Neural cell (in vitro differentiated cells): ENCODE measurements around the gene LHFPL6. TPM values are rescaled to one million over a fixed set of nuclear protein-coding genes. Genes with fewer than 3 reads are reported as not detected.

Source experiments
- H2AFZ ChIP-seq: fragments of 200-600, 300-800 bp; sonication (generic), shearing (Covaris generic); 2 replicates; pipeline ENCODE4 v1.6.0; 2014; ENCODE audit warnings: low read depth, mild to moderate bottlenecking, antibody characterized with exemption, low read length, moderate library complexity
- H3F3A ChIP-seq: fragments of 200-600 bp; shearing (Covaris generic); 2 replicates; pipeline ENCODE4 v1.6.1; 2016; ENCODE audit warnings: mild to moderate bottlenecking, moderate library complexity, mixed read lengths, antibody characterized with exemption, low read length; ENCODE audit not compliant: insufficient read depth, poor library complexity, severe bottlenecking
- H3K27ac ChIP-seq: fragments of 200-600, 300-800 bp; sonication (generic), shearing (Covaris generic); 2 replicates; pipeline ENCODE4 v1.5.1; 2014; ENCODE audit warnings: mild to moderate bottlenecking, low read length, moderate library complexity
- H3K27me3 ChIP-seq: fragments of 300-800, 200-600 bp; sonication (generic), shearing (Covaris generic); 2 replicates; pipeline ENCODE4 v1.6.0; 2014; ENCODE audit warnings: mild to moderate bottlenecking, low read depth, low read length, moderate library complexity; ENCODE audit not compliant: insufficient read depth
- H3K36me3 ChIP-seq: fragments of 300-800, 200-600 bp; sonication (generic), shearing (Covaris generic); 2 replicates; pipeline ENCODE4 v1.5.1; 2014; ENCODE audit warnings: mild to moderate bottlenecking, antibody characterized with exemption, low read length, moderate library complexity; ENCODE audit not compliant: insufficient read depth
- H3K4me2 ChIP-seq: fragments of 300-800, 200-600 bp; sonication (generic), shearing (Covaris generic); 2 replicates; pipeline ENCODE4 v1.6.0; 2014; ENCODE audit warnings: mild to moderate bottlenecking, low read length
- H3K4me3 ChIP-seq: fragments of 300-800, 200-600 bp; sonication (generic), shearing (Covaris generic); 2 replicates; pipeline ENCODE4 v1.5.1; 2014; ENCODE audit warnings: mild to moderate bottlenecking, low read length, moderate library complexity
- H3K79me2 ChIP-seq: fragments of 200-600 bp; shearing (Covaris generic); replicated peaks from 2 replicates; pipeline ENCODE4 v1.6.0; 2014; ENCODE audit warnings: mild to moderate bottlenecking, low read length, moderate library complexity; ENCODE audit not compliant: insufficient read depth
- H3K9ac ChIP-seq: fragments of 300-800, 200-600 bp; sonication (generic), shearing (Covaris generic); 2 replicates; pipeline ENCODE4 v1.6.1; 2016; ENCODE audit warnings: mild to moderate bottlenecking, low read length, mixed read lengths
- H3K9me2 ChIP-seq: fragments of 200-600 bp; shearing (Covaris generic); 2 replicates; pipeline ENCODE4 v1.6.1; 2016; ENCODE audit warnings: mild to moderate bottlenecking, low read length, mixed read lengths; ENCODE audit not compliant: insufficient read depth
- H3K9me3 ChIP-seq: fragments of 200-600, 300-800 bp; sonication (generic), shearing (Covaris generic); 2 replicates; pipeline ENCODE4 v1.6.1; 2016; ENCODE audit warnings: mild to moderate bottlenecking, mixed run types, low read length, moderate library complexity, mixed read lengths
- H4K20me1 ChIP-seq: fragments of 200-600 bp; shearing (Covaris generic); 2 replicates; pipeline ENCODE4 v1.6.1; 2016; ENCODE audit warnings: mild to moderate bottlenecking, mixed run types; ENCODE audit not compliant: insufficient read depth
- CTCF ChIP-seq: fragments of 450-650 bp; IDR thresholded peaks from 2 replicates; pipeline ENCODE4 v1.5.1; 2014; ENCODE audit warnings: antibody characterized with exemption, mild to moderate bottlenecking, moderate library complexity; ENCODE audit not compliant: poor library complexity, severe bottlenecking
- EP300 ChIP-seq: fragments of 450-650 bp; conservative IDR thresholded peaks from 2 replicates; pipeline ENCODE4 v1.6.1; 2014; ENCODE audit warnings: antibody characterized with exemption, mild to moderate bottlenecking, moderate library complexity; ENCODE audit not compliant: poor library complexity, severe bottlenecking
- EZH2 ChIP-seq: fragments of 200-600, 300-800 bp; shearing (Covaris generic), sonication (generic); IDR thresholded peaks from 2 replicates; pipeline ENCODE4 v1.6.1; 2014; ENCODE audit warnings: antibody characterized with exemption, low read length, borderline replicate concordance, mild to moderate bottlenecking; ENCODE audit not compliant: insufficient read depth, poor library complexity, severe bottlenecking
- MXI1 ChIP-seq: fragments of 450-650 bp; conservative IDR thresholded peaks from 2 replicates; pipeline ENCODE4 v1.6.1; 2014; ENCODE audit warnings: antibody characterized with exemption, mild to moderate bottlenecking; ENCODE audit not compliant: poor library complexity, severe bottlenecking
- POLR2AphosphoS5 ChIP-seq: IDR thresholded peaks from 2 replicates; pipeline ENCODE4 v1.6.1; 2012
- RAD21 ChIP-seq: fragments of 450-650 bp; conservative IDR thresholded peaks from 2 replicates; pipeline ENCODE4 v1.6.1; 2014; ENCODE audit warnings: antibody characterized with exemption, mild to moderate bottlenecking, moderate library complexity
- SMC3 ChIP-seq: fragments of 450-650 bp; conservative IDR thresholded peaks from 2 replicates; pipeline ENCODE4 v1.6.1; 2014; ENCODE audit warnings: antibody characterized with exemption, mild to moderate bottlenecking, moderate library complexity; ENCODE audit not compliant: poor library complexity
- TAF1 ChIP-seq: IDR thresholded peaks from 2 replicates; pipeline ENCODE4 v1.6.1; 2012; ENCODE audit warnings: low read depth
- polyA plus RNA-seq: library from polyadenylated mRNA; depleted of rRNA; stranded (reverse); fragments of >200 nt; gene quantifications from 2 replicates; pipeline ENCODE4 v1.2.3, GENCODE V29; 2014
- TF ChIP-seq, protein P1 (sequence below): IDR thresholded peaks from 2 replicates; pipeline ENCODE4 v1.6.1; 2012; ENCODE audit warnings: borderline replicate concordance

The LHFPL6 gene
- polyA plus RNA-seq, 1 donor from 2014 or later = 36.3 TPM

- TF ChIP-seq, protein P1, sequence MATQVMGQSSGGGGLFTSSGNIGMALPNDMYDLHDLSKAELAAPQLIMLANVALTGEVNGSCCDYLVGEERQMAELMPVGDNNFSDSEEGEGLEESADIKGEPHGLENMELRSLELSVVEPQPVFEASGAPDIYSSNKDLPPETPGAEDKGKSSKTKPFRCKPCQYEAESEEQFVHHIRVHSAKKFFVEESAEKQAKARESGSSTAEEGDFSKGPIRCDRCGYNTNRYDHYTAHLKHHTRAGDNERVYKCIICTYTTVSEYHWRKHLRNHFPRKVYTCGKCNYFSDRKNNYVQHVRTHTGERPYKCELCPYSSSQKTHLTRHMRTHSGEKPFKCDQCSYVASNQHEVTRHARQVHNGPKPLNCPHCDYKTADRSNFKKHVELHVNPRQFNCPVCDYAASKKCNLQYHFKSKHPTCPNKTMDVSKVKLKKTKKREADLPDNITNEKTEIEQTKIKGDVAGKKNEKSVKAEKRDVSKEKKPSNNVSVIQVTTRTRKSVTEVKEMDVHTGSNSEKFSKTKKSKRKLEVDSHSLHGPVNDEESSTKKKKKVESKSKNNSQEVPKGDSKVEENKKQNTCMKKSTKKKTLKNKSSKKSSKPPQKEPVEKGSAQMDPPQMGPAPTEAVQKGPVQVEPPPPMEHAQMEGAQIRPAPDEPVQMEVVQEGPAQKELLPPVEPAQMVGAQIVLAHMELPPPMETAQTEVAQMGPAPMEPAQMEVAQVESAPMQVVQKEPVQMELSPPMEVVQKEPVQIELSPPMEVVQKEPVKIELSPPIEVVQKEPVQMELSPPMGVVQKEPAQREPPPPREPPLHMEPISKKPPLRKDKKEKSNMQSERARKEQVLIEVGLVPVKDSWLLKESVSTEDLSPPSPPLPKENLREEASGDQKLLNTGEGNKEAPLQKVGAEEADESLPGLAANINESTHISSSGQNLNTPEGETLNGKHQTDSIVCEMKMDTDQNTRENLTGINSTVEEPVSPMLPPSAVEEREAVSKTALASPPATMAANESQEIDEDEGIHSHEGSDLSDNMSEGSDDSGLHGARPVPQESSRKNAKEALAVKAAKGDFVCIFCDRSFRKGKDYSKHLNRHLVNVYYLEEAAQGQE = no peak
Measured at GRCh38 chr13:39588384-39588783, 14.6 kb downstream of the LHFPL6 start (continued).

GRCh38 chr13:39587939-39588338 lies 15.1 kb downstream of the LHFPL6 start:
- Histone ChIP-seq H3K4me2 (no peak overlapping the region), H3K27me3 (no peaks in the 10 kb centered on the region), H3F3A (no peaks in the 10 kb centered on the region), H3K36me3 (no peaks in the 10 kb centered on the region), H3K9me2 (no peaks in the 10 kb centered on the region), H3K4me3 (no peak overlapping the region), H3K79me2 (peaks cover 37% of the 10 kb centered on the region), H3K27ac (no peak overlapping the region), H3K9me3 (no peaks in the 10 kb centered on the region), H4K20me1 (no peaks in the 10 kb centered on the region), H2AFZ (no peak overlapping the region), H3K9ac (no peak overlapping the region)
- TF ChIP-seq, protein P1 = no peak
- TF ChIP-seq MXI1 (no peak), POLR2AphosphoS5 (no peak), RAD21 (no peak), EP300 (no peak), CTCF (no peak), EZH2 (no peak), SMC3 (no peak), TAF1 (no peak)
